Measurements from ENCODE around the gene ATP1B2.
"Not testable (repeated sequence)": the region's sequence is repeated elsewhere in the genome, so short reads cannot be mapped to it uniquely, and the experiment has no call there.

ATP1B2 gene, protein sequence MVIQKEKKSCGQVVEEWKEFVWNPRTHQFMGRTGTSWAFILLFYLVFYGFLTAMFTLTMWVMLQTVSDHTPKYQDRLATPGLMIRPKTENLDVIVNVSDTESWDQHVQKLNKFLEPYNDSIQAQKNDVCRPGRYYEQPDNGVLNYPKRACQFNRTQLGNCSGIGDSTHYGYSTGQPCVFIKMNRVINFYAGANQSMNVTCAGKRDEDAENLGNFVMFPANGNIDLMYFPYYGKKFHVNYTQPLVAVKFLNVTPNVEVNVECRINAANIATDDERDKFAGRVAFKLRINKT

DNA sequence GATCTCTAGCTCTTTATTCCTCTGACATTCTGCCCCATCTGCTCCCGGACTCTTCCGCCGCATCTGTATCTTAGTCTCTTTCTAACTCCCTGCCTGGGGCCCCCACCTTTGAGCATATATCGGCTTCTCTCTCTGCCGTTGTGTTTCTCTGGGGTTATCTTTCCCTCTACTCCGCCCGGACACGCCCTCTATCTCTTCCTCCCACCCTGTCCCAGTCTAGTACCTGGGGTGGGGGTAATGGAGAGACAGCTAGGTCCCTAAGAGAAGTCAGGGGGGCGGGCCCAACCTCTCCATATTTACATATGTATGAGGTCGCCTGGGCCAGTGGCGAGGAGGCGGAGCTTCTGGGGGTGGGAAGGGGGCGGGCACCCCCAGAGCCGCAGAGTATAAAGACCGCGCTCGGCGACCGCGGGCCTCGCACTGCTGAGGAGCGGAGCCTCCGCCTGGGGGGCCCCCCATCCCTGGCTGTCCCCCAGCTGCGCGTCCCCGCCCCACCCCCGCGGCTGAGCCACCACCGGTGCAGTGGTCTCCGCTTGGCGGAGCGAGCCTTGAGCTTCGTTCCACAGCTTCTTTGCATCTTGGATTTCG, at the start of gene ATP1B2:
Gene ATP1B2, plus strand, starts transcription at position 418 of the 588 bp plus-strand sequence. CDS start 593 bp downstream, outside the sequence.
- no peak for FAIRE-seq
- no peak for DNase-seq (ENCODE audit: low spot score)

DNA sequence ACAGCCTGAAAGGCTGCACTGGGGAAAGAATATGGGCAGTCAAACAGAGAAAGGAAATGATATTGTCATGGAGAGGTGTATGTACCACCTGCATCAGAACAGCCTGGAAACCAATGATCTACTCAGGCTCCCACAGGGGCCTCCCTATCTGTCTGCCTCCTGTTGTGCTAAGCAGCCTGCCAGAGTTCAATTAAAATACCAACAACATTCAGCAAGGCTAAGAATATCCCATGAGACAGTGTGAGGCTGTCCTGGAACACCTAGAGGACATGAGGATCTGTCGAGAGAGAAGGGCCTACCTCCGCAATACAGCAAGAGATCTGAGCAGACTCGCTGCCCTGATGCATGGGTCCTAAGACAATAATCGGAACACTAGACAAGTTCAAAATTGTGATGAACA, 44.4 kb upstream of the ATP1B2 start:
- DNase-seq (ENCODE audit: low spot score), result no peak
- no peak for FAIRE-seq

DNA sequence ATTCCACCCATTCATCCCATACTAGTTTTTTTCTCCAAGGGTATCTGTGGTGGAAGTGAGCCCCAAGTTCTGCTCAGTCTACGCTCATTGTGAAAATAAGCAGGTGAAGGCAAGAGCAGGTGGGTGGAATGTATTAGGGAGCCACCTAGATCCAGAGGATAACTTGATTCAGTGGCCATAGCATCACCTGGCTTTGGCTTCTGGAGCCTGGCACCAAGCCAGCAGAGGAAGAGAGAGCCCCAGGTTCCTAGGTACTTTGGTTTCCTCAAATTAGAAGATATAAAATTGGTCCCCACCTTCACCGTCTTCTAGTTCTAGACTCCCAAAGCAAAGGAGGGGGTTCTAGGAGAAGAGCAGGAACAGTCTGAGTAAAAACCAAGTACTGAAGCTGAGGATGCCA, 40.1 kb upstream of the ATP1B2 start:
- FAIRE-seq (no peak), DNase-seq (ENCODE audit: low spot score) (no peak)

DNA sequence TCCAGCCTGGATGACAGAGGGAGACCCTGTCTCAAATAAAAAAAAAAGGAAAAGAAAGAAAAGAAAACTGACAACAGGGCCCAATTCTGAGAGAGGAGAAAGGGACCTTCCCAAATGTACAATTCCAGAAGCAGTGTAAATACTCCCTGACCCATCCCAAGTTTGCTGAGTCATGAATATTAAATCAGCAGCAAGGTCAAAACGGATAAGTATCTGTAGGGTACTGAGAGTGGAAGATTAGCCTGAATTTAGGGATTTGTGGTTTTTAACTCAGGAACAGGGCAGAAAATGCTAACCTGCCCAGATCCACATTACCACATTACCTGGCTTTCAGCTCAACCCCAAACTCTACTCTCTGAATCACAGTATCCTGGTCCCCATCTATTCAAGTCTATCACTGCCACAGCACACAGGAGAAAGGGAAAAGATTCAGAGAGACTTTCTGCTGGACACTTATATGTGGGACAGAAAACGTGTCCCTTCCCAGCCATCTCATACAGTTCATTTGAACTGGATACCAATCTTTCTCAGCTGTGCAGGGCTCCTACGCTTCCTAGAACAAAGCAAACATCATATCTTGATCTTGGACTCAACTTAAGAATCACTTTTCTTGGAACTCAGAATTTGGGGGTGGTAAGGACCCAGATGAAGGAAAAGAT, 39.0 kb upstream of the ATP1B2 start:
- FAIRE-seq (no peak), DNase-seq (ENCODE audit: low spot score) (no peak)

DNA sequence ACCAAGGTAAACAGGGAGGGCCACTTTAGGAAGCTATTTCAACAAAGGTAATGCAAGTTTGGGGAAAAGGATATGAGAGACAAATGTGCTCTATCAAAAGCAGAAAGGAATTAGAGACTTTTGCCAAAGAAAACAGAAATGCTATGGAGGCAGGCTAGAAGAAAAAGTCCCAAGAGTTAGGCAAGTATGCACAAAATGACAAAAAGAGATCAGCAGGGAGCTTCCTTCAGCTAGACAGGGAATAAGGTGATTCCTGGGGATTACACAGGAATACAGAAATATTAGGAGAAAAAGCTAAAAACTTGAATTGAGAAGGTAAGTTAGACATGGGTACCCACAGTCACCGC, 38.5 kb upstream of the ATP1B2 start:
- DNase-seq (ENCODE audit: low spot score) (no peak), FAIRE-seq (no peak)

DNA sequence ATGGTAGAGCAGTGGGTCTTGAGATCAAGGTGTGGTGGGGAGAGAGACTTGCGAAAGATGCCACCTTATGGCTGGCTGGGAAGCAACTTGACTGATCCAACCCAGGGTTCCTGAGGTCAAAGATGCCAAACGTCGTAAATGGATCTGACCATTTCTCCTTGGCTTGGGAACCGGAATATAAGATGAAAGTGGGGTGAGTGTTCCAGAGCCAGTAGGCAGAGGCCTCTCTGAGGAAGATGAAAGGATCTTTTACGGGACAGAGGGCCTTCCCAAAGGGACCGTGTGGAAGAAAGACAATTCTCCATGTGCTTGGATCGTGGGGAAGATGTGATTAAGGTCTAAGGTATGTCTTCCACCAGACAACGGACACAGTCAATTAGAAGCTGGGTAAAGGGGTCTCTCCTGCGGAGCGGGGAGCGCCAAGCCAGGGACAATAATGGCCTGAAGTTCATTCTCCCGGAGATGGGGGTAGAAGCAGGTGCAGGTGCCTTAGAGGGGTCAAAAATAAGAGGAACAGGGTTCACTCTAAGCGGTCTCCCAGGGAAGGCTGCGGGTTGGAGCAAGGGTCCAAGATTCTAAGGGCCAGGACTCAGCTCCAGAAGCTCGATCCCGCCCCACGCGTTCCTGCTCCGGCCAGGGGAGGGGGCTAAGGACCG, 36.8 kb upstream of the ATP1B2 start:
- FAIRE-seq (no peak), DNase-seq (ENCODE audit: low spot score) (peak; percentile 20)

DNA sequence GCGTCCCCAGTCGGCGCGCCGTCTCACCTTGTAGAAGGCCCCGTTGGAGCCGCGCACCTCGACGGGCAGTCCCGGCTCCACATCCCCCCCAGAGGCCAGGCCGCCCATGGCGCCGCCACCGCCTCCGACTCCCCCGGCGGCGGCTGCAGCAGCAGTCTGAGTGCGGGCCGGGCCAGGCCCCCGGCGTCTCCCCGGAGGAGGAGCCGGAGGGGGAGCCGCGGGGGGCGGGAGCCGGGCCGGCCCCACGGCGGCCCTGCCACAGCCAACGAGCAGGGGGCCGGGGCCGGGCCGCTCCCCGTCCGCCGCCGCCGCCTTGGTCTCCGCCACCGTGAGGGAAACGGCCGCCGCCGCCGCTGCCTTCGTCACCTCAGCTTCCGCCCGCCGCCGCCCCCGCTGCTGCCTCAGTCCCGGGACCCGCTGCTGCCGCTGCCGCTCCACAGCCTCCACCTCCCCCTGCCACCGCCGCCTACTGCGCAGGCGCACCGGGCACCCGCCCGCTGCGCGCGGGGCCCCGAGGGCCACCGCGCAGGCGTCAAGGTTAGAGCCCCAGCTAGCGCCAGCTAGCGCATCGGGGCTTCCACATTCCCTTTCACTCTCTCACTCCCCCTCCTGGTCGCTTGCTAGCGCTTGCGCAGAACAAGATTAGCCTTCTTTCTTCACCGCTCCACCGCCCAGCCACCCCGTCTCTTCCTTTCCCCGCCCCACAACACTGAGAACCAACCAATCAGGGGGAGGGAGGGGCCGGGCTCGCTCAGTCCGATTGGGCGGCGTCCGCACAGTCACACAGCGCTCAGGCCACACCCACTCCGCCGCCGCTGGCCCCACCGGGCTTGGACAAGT, 36.1 kb upstream of the ATP1B2 start, which contains the start of gene FXR2:
Gene FXR2, minus strand, starts transcription at position 473 of the 840 bp plus-strand sequence. Its CDS starts 365 bp downstream, at position 108.
- DNase-seq (ENCODE audit: low spot score), result peak; percentile 97
- FAIRE-seq, result peak; percentile 88

DNA sequence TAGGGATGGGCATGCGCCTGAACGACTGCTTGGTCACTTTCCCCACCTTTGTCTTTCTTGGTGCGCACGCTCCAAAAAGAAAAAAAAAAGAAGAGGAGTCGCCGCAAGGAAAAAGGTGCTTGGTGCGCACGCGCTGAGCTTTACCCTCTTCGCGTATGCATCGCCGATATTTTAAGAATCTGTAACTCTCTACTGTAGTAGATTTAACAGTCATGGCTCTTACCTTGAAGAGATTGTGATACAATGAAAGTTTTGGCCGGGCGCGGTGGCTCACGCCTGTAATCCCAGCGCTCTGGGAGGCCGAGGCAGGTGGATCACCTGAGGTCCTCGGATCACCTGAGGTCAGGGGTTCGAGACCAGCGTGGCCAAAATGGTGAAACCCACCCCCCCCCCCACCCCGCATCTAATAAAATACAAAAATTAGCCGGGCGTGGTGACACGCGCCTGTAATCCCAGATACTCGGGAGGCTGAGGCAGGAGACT, 35.4 kb upstream of the ATP1B2 start:
- no peak for DNase-seq (ENCODE audit: low spot score)
- no peak for FAIRE-seq

DNA sequence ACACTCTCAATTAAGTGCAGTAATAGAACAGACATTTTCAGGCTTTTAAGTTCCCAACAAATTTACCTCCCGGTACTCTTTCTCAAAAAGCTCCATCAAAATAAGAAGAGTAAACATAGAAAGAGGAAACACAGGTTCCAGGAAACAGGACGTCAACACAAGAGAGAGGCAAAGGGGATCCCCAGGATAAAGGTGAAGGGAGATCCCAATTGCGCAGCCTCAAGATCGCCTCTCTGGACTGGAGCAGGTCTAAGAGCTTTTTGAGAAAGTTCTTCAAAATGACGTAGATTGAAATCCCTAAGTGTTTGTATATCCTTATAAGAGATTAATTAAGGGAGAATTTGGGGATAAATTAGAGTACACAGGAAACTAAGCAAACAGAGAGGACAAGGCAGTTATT, 32.1 kb upstream of the ATP1B2 start:
- FAIRE-seq (no peak), DNase-seq (ENCODE audit: low spot score) (no peak)

DNA sequence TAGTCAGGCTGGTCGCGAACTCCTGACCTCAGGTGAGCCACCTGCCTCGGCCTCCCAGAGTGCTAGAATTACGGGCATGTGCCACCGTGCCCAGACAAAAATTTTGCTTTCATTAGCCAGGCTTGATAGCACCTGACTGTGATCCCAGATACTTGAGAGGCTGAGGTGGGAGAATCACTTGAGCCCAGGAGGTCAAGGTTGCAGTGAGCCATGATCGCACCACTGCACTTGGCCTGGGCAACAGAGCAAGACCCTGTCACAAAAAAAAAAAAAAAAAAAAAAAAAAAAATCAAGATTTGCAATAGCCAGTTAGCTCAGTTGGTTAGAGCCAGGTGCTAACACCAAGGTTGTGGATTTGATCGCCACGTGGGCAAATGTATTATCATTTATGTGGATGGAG, 29.9 kb upstream of the ATP1B2 start:
- DNase-seq (ENCODE audit: low spot score) (no peak), FAIRE-seq (no peak)

DNA sequence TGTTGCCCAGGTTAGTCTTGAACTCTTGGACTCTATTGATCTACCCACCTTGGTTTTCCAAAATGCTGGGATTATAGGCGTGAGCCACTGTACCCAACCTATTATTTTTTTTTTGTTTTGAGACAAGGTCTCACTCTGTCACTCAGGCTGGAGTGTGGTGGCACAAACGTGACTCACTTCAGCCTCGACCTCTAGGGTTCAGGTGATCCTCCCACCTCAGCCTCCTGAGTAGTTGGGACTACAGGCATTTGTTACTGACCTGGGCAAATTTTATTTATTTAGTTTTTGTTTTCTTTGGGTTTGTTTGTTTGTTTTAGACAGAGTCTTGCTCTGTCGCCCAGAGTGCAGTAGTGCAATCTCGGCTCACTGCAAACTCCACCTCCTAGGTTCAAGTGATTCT, 27.1 kb upstream of the ATP1B2 start:
- FAIRE-seq (no peak), DNase-seq (ENCODE audit: low spot score) (no peak)

DNA sequence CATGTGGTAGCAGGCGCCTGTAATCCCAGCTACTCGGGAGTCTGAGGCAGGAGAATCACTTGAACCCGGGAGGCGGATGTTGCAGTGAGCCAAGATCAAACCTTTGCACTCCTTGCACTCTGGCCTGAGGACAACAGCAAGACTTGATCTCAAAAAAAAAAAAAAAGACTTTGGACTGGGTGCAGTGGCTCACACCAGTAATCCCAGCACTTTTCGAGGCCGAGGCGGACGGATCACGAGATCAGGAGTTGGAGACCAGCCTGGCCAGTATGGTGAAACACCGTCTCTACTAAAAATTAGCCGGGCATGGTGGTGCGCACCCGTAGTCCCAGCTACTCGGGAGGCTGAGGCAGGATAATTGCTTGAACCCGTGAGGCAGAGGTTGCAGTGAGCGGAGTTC, 25.0 kb upstream of the ATP1B2 start:
- not testable (repeated sequence) for DNase-seq (ENCODE audit: low spot score); FAIRE-seq

DNA sequence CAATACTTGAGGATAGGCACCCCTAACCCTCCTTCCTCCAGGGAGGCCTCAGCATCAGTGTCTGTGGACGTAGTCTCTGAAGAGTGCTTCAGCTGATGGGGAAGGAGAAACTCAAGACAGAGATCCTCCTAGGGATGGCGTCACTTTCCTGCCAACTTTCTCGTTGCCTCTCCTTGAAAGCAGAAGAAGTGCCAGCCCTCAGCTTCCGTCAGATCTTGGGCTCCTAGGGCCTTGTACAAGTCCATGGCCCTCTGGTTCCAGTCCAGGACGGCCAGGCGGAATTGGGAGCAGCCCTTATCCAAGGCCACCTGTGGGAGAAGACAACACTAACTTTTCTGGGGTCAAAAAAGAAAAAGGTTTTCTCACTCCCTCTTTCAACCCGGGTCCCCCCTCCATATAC, 24.4 kb upstream of the ATP1B2 start:
- no peak for FAIRE-seq
- DNase-seq (ENCODE audit: low spot score), result no peak

DNA sequence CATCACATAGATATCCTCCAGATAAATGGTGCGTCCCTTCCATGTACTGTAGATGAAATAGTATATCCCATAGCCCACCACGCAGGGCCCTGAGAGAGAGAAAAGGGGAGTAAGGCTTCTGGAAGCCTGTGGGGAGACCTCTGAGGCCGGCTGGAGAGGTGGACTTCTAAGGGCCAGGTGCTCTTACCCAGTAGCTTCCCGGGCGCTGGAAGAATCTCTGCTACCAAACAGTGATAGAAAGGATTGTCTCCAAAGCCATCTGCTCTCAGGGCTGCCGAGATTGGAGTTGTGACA, 23.8 kb upstream of the ATP1B2 start:
- no peak for DNase-seq (ENCODE audit: low spot score)
- FAIRE-seq, result no peak

DNA sequence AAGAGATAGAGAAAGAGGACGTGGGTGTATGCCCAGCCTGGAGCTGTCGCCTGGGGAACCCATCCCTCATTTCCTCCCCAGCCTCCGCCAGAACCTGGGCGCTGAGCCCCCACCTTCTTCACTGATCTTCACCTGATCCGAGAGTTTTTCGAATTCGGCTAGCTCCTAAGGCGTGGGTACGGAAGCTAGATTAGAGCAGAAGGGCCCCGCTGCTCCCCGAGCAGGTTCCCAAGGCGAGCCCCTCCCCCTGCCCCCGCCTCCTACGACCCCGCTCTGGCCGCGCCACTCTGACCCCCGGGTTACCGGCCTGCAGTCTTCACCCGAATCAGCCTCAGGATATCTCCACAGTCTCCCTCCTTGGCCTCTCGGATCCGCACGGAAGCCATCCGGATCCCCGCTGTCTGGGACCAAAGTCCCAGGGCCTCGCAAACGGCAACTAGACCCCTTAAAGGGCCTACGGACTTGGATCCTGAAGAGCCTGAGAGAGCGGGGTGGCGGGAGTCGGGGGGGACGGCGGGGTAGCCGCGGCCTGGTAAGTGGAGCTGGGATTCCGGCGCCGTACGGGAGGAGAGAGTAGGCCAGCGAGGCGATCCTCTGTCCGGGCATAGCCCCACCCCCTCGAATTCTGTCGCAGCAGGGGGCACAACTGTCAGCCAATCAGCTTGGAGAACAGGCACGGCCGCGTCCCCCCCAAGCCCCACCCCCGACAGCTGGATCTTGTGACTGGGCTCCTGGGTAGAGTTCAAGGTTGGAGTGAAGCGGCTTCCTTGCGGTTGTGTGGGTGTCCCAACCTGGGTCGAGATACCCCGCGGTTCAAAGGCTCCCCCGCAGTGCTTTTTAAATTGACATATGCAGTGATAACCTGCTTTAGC, 23.2 kb upstream of the ATP1B2 start, which contains the start of gene SAT2:
Gene SAT2, minus strand, starts transcription at position 572 of the 872 bp plus-strand sequence. Its CDS starts 186 bp downstream, at position 386.
- peak; percentile 66 for FAIRE-seq
- peak; percentile 77 for DNase-seq (ENCODE audit: low spot score)

DNA sequence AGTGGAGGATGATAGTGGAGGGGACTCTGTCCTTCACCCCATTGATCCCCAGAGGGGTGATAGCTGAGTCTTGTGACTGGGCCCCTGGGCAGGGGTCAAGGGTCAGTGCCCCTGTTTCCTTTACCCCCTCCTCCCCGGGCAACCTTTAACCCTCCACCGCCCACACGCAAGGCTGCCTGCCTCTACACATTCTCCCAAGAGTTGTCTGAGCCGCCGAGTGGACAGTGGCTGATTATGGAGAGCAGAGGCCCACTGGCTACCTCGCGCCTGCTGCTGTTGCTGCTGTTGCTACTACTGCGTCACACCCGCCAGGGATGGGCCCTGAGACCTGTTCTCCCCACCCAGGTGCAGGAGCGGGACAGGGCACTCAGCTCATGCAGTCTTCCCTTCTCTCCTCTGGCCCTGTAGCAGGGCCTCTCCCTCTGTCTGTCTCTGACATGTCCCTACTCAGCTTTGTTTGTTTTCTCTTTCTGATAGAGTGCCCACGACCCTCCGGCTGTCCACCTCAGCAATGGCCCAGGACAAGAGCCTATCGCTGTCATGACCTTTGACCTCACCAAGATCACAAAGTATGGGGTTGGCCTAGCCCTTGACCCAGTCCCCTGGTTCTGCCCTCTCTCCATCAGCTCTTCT, 20.7 kb upstream of the ATP1B2 start, which contains the start of gene SHBG:
Gene SHBG, plus strand, starts transcription at position 197 of the 633 bp plus-strand sequence. Its CDS starts 38 bp downstream, at position 235.
- FAIRE-seq, result no peak
- no peak for DNase-seq (ENCODE audit: low spot score)

DNA sequence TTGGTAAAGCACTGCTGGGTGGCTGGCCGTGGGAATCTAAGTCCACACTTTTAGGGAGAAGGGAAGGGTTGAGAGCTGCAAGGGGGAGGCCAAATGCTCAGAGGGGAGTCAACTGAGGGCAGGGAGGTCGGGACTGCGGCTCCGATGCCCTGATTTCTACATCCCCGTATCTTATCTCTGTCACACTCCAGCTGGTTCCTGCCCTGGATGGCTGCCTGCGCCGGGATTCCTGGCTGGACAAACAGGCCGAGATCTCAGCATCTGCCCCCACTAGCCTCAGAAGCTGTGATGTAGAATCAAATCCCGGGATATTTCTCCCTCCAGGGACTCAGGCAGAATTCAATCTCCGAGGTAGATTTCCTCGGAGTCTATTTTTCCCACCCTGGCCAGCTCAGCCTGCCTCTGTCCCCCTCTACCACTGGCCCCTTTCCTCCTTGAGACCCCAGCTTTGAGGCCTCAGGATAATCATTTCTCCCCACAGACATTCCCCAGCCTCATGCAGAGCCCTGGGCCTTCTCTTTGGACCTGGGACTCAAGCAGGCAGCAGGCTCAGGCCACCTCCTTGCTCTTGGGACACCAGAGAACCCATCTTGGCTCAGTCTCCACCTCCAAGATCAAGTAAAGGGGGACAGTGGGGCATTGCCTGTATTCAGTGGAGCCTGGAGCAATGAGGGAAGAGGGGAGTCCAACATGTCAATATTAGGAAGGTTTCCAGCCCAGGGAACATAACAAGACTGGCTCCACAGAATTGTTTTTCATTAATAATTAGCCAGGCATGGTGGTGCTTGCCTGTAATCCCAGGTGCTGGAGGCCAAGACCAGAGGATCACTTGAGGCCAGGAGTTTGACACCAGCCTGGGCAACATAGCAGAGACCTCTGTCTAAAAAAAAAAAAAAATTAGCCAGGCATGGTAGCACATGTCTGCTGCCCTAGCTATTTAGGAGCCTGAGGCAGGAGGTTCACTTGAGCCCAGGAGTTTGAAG, 19.0 kb upstream of the ATP1B2 start:
- DNase-seq (ENCODE audit: low spot score) (no peak), FAIRE-seq (no peak)

DNA sequence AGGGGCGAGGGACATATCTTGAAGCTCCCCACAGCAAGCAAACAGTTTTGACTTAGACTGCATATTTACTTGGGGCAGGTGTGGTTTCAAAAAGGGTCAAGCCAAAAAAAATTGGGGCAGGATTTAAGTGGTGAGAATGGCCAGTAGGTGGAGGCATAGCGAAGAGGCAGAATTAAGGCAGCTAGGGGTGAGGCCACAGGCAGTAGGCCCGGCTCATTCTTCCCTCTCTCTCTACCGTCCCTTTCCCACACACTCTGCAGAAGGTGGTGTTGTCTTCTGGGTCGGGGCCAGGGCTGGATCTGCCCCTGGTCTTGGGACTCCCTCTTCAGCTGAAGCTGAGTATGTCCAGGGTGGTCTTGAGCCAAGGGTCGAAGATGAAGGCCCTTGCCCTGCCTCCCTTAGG, 18.2 kb upstream of the ATP1B2 start:
- no peak for FAIRE-seq
- no peak for DNase-seq (ENCODE audit: low spot score)
